ENCODE data around the gene NCAPH2.
A peak's percentile ranks its signal among the peaks of the same experiment; 100 is the strongest.

The NCAPH2 gene

DNA sequence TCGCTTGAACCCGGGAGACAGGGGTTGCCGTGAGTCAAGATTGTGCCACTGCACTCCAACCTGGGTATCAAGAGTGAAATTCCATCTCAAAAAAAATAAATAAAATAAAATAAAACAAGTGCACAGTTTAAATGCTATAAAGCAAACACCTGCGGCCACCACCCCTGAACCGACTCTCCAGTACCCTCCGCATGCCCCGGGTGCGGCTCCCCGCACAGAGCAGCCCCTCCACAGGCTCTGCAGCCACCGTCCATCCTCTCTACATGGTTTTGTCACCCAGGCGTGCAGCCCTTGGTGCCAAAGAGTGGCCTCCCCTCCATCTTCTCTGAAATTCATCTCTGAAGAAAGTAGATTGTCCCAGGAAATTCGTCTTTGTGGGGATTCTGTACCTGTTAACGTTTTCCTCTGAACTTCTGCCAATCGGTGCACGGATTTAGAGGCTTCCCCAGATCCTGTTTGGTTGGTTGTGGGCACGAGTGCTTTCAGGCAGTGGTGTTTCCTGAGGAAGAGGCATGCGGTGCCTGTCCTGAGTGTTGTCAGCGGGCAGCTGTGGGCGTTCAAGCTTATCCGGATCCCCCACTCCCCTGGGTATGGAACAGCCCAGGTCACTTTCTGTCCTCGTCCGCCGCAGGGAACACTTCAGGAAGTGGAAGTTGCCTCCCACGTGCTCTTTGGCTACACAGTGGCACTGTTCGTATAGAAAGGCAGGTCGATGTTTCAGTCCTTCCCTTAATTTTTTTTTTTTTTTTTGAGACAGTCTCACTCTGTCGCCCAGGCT is 17.3 kb upstream of the NCAPH2 start:
- DNase-seq = no peak

DNA sequence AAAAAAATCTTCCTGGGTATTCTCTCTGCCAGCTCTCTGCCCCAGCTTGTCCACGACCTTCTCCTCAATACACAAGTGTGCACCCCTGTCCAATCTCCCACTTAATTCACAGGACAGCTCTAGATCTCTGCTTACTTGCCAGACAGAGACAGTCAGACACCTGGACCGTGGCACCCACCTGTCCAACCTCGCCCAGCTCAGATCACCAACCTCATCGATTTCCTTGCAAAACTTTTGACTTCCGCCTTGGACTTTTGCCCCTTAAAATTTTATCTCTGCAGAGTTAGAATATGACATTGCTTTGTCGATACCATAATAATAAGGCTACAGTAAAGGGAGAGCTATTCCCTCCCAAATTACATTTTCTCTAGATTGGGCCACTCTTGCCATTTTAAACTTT is 10.9 kb upstream of the NCAPH2 start:
- DNase-seq = no peak

DNA sequence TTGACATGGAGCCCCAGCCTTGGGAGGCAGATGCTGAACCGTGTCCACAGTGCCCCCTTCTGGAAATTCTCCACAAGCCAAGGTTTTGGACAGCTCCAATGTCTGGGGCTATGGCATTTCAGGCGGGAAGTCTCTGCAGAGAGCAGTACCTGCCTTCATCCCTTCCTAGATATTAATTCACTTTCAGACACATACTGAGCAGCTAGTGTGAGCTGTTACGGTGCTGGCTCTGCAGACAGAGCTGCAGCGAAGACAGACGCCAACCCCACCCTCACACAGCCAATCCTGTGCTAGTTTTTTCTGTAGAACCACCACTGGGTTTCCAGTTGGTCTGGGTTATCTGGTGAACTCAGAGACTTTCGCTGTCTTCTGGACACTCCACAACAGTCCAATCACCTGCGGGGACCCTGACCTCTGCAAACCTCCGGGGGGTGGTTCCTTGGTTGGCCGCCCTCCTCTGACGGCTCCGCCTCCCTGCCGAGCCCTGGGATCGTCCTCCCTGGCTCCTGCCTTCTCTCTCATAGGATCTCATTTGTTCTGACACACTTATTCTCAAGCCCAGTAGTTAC is 9.6 kb upstream of the NCAPH2 start:
- peak; percentile 82 for DNase-seq

DNA sequence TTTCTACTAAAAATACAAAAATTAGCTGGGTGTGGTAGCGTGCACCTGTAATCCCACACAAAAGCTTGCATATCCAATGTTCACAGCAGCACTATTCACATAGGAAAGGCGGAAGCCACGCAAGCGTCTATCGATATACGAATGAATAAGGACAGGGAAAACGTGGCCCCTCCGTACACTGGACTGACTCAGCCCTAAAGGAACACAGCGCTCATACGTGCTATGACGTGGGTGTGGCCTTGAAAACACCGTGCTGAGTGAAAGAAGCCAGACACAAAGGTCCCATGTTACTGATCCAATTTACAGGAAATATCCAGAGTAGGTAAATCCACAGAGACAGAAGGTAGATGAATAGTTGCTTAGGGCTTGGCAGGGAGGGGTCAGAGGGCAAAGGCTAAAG is 7.6 kb upstream of the NCAPH2 start:
- DNase-seq = no peak

DNA sequence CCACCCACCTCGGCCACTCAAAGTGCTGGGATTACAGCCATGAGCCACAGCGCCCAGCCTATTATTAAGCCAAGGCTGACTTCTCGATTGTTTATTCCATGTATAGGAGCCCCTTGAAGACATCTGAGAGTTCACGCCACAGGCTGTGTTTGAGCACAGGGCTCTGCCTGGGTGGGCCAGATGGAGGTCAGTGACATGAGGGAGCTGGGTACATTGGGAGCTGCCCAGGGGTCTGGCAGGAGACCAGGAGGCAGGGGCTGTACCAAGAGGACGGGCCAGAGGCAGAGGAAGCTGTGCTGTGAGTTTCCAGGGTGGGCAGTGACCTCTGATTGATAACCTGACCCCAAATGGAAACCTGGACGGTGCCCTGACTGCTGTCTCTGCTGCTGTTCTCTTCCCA is 5.9 kb upstream of the NCAPH2 start:
- DNase-seq = no peak

DNA sequence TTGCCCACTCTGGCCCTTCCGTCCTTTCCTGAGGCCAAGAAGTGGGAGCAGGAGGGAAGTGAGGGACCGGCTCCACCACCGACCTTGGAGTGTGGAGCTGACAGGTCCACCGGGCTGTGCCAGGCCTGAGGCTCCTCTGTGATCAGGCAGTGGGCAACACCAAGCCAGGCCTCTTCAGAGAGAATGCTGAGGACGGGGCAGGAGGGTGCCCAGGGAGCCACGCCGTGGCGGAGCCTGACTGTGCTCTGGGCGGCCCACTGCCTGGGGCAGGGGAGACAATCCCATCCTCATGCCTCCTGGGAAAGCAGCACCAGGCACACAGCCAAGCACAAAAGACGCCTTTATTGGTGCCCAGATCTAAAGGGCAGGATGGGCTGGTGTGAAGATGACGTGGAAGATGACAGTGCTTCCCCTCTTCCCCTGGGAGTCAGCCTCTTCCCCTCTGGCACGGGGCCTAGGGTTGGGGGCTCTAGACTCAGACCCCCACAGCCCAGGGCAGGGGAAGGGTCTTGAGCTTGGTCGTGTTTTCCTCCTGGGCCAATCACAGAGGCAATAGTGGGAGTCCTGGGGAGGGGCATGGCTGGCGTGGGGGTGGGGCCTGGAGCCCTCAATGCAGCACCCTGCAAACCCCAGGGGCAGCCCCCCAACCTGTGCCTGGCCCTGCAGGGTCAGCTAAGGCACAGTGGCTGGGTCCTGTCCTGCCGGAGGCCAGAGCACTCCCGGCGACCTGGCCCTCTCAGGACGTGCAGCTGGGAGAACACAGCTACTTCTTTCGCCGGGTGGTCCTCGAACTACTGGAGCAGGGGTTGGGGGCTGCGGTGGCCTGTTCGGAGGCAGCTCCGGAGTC is 5.2 kb upstream of the NCAPH2 start:
- DNase-seq = no peak

DNA sequence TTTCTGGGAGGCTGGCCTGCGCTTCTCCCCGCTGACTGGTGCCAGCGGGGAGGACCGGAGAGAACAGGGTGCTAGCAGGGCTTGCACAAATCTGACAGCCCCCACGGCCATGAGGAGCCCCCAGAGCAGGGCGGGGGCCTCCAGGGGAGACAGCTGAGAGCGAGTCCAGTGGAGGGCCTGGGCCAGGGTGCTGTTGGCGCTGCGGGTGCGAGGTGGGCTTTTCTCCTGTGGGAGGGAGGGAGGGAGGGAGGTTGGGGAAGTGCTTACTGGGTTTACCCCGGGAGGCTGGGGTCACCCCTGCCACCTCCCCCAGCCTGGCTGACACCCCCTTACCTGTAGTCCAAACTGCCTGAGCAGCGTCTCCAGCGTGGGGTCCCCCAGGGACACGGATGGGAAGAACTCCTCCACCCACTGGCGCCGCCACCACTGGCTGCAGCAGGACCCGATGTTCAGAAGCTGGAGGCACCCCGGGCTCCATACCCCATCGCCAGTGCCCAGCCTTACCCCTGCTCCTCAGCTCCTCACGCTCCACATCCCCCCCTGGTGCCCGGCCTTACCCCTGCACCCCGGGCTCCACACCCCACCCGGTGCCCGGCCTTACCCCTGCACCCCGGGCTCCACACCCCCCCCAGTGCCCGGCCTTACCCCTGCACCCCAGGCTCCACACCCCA is 4.4 kb upstream of the NCAPH2 start:
- DNase-seq = no peak

DNA sequence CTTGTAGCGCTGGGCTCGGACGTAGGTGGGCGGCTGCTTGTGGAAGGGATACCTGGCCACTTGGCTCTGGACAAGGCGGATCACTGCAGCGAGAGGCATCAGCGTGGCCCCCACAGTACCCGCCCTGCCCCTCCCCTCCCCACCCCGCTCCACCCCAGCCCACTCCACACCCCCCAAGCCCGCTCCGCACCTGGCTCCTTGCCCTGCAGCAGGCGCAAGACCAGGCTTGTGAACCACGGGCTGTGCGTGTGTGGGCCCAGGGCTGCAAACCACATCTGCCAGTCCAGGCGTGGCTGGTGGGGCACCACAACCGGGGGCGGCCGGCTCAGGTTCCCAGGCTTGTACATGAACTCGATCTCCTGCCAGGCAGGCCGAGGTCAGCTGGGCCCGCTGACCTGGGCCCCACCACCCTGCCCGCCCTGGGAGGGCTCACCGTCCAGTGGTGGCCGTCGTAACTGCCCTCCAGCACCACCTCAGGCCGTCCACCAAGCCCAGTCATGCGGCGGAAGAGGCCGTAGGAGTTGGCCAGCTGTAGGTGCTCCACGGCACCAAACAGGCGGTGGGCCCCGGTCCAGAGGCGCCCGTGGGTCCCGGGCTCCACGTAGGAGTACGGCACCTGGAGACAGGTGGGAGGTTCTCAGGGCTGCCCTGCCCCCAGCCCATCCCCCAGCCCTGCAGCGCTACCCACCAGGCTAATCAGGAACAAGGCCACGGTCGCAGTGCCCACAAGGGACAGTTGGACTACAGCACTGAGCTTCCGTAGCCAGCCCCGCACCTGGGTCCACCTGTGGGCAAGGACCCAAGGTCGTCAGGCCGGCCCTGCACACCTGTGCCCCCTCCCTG is 3.4 kb upstream of the NCAPH2 start:
- no peak for DNase-seq

DNA sequence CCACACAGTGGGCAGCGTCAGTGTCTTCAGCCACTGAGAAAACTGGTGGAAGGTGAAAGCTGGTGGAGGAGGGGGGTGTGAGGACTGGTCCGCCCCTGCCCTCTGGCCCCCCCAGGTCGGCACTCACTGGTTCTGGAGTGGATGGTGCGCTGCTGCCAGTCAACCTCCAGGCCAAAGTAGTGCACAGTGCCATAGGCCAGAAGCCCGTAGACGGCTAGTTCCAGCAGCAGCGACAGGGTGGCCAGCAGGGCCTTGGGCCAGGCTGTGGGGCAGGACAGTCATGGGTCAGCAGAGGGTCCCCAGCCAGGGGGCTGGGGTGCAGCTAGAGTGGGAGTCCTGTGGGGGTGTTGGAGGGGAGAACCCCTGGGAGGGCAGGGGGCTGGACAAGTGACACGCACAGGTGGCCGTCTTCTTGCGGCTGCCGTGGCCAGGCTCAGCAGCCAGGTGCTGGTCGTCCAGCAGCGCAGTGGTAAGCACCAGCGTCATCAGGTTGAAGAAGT is 2.7 kb upstream of the NCAPH2 start:
- no peak for DNase-seq

DNA sequence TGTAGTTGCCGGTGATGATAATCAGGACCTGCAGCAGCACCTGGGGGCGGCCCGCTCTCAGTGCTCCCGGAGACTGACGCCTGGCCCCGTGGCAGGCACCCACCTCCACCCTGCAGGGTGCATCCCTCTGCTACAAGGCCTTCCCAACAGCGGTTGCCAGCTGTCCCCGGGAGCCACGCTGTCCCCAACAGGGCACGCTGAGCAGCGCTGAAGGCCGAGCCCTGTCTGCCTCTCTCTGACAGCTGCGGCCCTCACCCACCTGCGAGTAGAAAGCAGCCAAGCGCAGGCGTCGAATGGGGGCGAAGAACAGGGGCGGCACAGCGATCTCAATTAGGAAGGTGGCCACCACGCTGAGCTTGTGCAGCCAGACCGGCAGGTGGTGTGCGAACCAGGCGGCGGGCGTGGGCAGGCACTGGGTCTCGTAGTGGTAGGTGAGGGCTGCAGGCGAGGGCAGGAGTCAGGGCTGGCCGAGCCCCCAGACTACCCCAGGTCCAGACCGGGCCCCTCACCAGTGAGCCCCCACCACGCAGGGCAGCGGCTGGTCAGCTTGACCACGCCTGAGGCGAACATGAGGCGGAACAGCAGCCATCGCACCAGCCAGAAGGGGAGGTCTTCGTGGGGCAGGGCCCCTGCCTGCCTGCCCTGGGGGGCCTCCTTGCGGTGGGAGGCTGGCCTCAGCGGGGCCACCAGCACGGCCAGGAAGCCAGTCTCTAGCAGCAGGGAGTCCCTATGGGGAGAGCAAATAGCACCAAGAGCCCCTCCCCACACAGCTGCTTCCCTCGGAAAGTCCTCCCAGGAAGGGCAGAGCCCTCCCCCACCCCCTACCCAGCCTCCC is 2.0 kb upstream of the NCAPH2 start:
- DNase-seq = peak; percentile 60

DNA sequence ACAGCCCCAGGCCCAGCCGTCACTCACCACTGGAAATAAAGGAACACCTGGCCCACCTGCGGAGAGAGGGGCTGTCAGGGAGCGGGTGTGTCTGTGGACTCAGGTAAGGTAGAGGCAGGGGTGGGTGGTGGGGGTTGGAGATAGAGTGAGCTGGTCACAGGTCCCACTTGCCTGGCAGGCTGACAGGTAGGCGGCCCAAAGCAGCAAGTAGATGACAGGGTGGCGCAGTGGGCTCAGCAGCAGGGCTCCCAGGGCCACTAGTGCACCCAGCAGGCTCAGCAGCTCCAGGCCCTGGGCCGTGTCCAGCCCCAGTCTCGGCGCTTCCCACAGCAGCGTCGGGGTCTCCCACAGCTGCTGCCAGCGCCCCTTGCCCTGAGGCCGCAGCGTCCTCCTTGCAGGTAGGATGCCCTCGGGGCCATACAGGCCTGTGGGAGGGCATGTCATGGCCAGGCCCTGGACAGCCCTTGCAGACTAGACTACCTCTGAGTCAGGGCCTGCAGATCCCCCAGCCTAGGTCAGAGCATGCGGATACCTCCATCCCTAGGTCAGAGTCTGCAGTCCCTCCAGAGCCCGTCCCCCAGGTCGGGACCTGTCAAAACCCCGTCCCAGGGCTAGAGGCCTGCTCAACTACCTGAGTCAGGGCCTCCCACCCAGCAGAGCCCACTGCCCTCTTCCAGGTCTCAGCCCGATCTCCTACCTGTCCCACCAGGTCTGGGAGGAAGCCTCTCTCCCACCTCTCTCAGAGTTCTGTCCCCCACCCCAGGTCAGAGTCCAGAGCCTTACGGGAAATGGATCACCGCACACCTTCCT is 1.2 kb upstream of the NCAPH2 start:
- DNase-seq = peak; percentile 60

DNA sequence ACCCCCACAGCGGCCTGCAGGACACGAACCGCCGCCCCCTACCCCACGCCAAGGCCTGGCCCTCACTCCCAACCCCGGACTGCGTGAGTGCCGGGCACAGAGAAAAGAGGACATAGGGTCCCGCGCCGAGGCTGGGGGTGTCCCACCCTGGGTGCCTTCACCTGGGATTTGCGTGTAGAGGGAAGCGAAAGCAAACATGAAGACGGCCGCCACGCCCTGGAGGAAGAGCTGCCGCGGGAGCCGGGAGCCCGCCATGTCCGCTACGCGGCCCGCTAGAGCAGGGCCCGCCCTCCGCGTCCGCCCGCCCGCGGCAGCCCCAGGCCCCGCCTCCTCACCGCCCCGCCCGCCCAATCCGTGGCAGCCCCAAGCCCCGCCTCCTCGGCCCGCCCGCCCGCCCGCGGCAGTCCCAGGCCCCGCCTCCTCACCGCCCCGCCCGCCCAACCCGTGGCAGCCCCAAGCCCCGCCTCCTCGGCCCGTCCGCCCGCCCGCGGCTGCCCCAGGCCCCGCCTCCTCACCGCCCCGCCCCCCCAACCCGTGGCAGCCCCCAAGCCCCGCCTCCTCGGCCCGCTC is 518 bp upstream of the NCAPH2 start, which contains the start of gene LMF2:
TSS of gene LMF2 (minus strand) at position 282 of the 570 bp plus-strand sequence. CDS start at position 255, 27 bp downstream.
- peak; percentile 79 for DNase-seq

DNA sequence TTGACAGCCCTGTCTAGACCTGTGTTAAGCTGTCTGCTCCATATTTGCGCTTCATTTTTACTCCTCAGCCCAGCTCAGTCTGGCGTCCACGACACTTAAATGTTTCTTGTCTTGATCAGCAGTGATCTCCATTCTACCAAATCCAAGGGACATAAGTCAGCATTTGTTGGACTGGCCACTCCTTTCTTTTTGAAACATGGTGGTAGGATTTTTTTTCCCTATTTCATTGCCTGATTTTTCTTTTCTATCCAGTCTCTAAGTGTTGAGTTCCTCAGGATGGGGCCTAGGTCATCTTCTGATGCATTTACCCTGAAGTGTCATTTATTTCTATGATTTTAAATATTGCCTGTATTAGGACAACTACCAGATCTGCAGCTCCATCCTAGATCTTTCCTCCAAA is 873 bp downstream of the NCAPH2 start:
- no peak for DNase-seq

DNA sequence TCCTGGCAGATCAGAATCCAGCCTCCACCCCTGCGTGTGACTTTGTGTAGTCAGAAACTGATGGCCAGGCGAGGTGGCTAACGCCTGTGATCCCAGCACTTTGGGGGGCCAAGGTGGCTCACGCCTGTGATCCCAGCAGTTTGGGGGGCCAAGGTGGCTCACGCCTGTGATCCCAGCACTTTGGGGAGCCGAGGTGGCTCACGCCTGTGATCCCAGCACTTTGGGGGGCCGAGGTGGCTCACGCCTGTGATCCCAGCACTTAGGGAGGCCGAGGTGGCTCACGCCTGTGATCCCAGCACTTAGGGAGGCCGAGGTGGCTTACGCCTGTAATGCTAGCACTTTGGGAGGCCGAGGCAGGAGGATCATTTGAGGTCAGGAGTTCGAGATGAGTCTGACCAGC is 5.2 kb downstream of the NCAPH2 start:
- no peak for DNase-seq

DNA sequence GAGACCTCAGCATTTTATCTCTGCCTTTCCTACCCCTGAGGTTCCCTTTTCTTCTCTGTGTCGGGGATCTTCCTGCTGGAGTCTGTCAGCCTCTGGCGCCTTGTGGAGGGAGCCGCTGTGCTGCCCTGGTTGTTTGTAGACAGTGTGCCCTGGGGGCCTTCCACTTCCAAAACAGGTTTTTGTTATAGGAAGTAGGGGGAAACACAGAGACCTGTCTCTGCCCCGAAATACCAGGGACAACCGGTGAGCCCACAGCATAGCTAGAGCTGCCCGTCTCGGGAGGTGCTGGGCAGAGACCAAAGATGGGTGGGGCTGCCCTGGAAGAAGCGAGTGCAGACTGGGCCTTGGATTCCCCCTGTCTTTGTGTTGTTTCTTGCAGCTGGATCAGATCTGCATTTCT is 8.0 kb downstream of the NCAPH2 start:
- no peak for DNase-seq

DNA sequence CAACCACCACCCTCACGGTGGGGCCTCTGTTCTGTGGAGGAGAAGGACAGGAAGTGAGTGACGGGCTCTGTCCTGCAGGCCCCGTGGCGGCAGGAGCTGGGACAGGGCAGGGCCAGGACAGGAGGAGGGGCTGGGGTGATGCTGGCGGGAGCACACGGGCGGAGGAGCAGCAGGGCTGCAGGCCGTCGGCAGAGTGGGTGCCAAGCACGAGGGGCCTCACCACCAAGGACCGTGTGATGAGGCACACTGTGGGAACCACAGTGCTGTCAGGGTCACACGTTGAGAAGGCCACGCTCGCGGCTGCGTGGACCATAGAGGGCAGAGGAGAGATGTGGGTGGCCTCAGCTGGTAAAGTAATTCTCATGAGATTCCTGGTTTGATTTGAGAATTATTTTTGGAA is 8.9 kb downstream of the NCAPH2 start:
- no peak for DNase-seq

DNA sequence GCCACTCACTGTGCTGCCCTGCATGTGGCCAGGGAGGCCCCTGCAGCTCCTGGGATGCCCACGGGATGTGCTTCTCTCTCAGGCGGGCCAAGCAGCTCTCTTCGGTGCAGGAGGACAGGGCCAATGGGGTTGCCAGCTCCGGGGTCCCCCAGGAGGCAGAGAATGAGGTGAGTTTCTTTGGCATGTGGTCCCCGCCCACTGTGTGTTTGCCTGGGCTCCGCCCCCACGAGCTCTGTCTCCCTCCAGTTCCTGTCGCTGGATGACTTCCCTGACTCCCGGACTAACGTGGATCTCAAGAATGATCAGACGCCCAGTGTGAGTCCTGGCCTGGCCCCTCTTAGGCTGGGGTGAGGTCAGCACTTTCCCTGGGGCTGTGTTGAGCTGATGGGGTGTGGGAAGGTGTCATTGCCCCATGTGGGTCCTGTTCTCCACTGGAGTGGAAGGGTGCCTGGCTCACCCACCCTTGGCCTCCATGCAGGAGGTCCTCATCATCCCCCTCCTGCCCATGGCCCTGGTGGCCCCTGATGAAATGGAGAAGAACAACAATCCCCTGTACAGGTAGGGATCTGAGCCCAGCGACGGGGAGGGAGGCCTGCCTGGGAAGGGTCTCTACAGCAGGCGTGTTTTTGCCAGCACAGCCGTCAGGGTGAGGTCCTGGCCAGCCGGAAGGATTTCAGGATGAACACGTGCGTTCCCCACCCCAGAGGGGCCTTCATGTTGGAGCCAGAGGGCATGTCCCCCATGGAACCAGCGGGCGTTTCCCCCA is 9.7 kb downstream of the NCAPH2 start:
- no peak for DNase-seq

DNA sequence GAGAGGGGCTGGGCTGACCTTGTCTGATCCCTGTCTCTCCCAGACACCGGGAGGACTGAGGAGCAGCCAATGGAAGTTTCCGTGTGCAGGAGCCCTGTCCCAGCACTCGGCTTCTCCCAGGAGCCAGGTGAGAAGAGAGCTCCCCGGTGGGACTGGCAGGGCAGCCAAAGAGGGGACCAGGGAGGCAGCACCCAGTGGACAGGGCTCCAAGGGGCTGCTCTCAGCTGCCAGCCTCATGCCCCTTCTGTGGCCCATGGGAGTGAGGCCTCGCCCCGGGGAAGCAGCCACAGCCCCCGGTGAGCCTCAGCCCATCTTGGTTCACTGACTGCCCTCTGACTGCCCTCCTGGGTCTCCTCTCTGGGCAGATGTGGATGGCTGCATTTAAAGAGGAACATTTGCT is 10.6 kb downstream of the NCAPH2 start:
- DNase-seq = no peak

DNA sequence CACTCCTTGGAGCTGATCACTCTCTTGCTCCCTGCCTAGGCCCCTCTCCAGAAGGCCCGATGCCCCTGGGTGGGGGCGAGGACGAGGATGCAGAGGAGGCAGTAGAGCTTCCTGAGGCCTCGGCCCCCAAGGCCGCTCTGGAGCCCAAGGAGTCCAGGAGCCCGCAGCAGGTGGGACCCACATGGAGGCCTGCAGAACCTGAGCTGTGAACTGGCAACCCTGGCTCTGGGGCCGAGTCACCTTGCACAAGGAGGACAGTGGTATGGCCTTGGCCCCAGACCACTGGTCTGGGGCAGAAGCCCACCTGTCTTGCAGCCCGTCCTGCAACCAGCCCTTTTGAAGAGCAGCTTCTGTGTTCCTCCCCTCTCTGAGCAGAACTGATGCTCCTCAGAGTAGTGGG is 11.1 kb downstream of the NCAPH2 start:
- no peak for DNase-seq
